ENCODE results near the gene FAM162B.

- TF ChIP-seq CTCF (IDR thresholded peaks at IDR 0.05; ENCODE audit: borderline replicate concordance, extremely low read depth, low read length, poor library complexity, severe bottlenecking) (no peak), EZH2 (IDR thresholded peaks at IDR 0.05; ENCODE audit: borderline replicate concordance, low read depth, low read length, severe bottlenecking) (no peak)
These were observed 2.5 kb downstream of the FAM162B start for GRCh38 chr6:116763048-116763447.
